ENCODE data around the gene TMPRSS4. TPM values are rescaled to one million over a fixed set of nuclear protein-coding genes. Genes with fewer than 3 reads are reported as not detected.

TMPRSS4 gene
- total RNA-seq, 1 experiment from 2014 or later, result 1.5 TPM

- no peak overlapping the region for H3K4me3 ChIP-seq (ENCODE audit: low read length)
- no peak overlapping the region for H3K27ac ChIP-seq (ENCODE audit: low read length)
- no peaks in the 10 kb centered on the region for H3K9me2 ChIP-seq (replicated peaks; ENCODE audit: low read length)
- ChIA-PET CTCF (no interaction called here), POLR2A (ENCODE audit: unreplicated experiment) (no interaction called here)
- H4K20me1 ChIP-seq (ENCODE audit: low read length), result no peaks in the 10 kb centered on the region
- peaks cover 59% of the 10 kb centered on the region for H3K27me3 ChIP-seq (ENCODE audit: low read length)
- ATAC-seq (no peak), DNase-seq (no peak)
- H3K79me2 ChIP-seq (ENCODE audit: low read length), result no peaks in the 10 kb centered on the region
- no peaks in the 10 kb centered on the region for H3K36me3 ChIP-seq (ENCODE audit: low read depth, low read length)
- no TSS peak for BruUV-seq (replicated peaks)
- H3K9ac ChIP-seq (ENCODE audit: low read length), result no peak overlapping the region
- H2AFZ ChIP-seq (ENCODE audit: low read length), result no peak overlapping the region
- no peak for TF ChIP-seq EZH2 (IDR thresholded peaks at IDR 0.05; ENCODE audit: low read length, unreplicated experiment)
- no peaks in the 10 kb centered on the region for H3F3A ChIP-seq (ENCODE audit: low read length, unreplicated experiment)
- no peak overlapping the region for H3K4me2 ChIP-seq (ENCODE audit: low read length)
- intact Hi-C loops (cut with micrococcal nuclease), result no loop called here
- H3K9me3 ChIP-seq (ENCODE audit: low read length), result no peaks in the 10 kb centered on the region
- H3K4me1 ChIP-seq (ENCODE audit: insufficient read depth, low read length), result no peaks in the 10 kb centered on the region
Measured at GRCh38 chr11:118111744-118112035, 34.8 kb downstream of the TMPRSS4 start.

GRCh38 chr11:118112711-118113430 lies 36.0 kb downstream of the TMPRSS4 start:
- Histone ChIP-seq H3F3A (ENCODE audit: low read length, unreplicated experiment) (no peaks in the 10 kb centered on the region), H3K27me3 (ENCODE audit: low read length) (peaks cover 65% of the 10 kb centered on the region), H3K27ac (ENCODE audit: low read length) (no peak overlapping the region), H3K79me2 (ENCODE audit: low read length) (no peaks in the 10 kb centered on the region), H3K4me3 (ENCODE audit: low read length) (no peak overlapping the region), H3K4me2 (ENCODE audit: low read length) (no peak overlapping the region), H3K36me3 (ENCODE audit: low read depth, low read length) (no peaks in the 10 kb centered on the region), H3K9me3 (ENCODE audit: low read length) (no peaks in the 10 kb centered on the region), H3K9ac (ENCODE audit: low read length) (no peak overlapping the region), H4K20me1 (ENCODE audit: low read length) (no peaks in the 10 kb centered on the region), H3K4me1 (ENCODE audit: insufficient read depth, low read length) (no peaks in the 10 kb centered on the region), H2AFZ (ENCODE audit: low read length) (no peak overlapping the region), H3K9me2 (replicated peaks; ENCODE audit: low read length) (no peaks in the 10 kb centered on the region)
- DNase-seq (no peak), ATAC-seq (no peak)
- POLR2A ChIA-PET (ENCODE audit: unreplicated experiment), result no interaction called here
- TF ChIP-seq CTCF (conservative IDR thresholded peaks at IDR 0.05; ENCODE audit: low read depth, low read length) (no peak), EZH2 (IDR thresholded peaks at IDR 0.05; ENCODE audit: low read length, unreplicated experiment) (no peak), EZH2phosphoT487 (IDR thresholded peaks at IDR 0.05; ENCODE audit: borderline replicate concordance, low read length) (no peak)
- intact Hi-C loops (cut with micrococcal nuclease), result no loop called here
- CTCF ChIA-PET, result no interaction called here
- BruUV-seq (replicated peaks), result no TSS peak

- Histone ChIP-seq H4K20me1 (ENCODE audit: low read length) (no peaks in the 10 kb centered on the region), H3K4me3 (ENCODE audit: low read length) (no peak overlapping the region), H3K9me2 (replicated peaks; ENCODE audit: low read length) (no peaks in the 10 kb centered on the region), H2AFZ (ENCODE audit: low read length) (no peak overlapping the region), H3K9me3 (ENCODE audit: low read length) (no peaks in the 10 kb centered on the region), H3K36me3 (ENCODE audit: low read depth, low read length) (no peaks in the 10 kb centered on the region), H3K79me2 (ENCODE audit: low read length) (no peaks in the 10 kb centered on the region), H3K4me2 (ENCODE audit: low read length) (no peak overlapping the region), H3K27me3 (ENCODE audit: low read length) (peaks cover 66% of the 10 kb centered on the region; the same call in 1 of the 2 replicates), H3K9ac (ENCODE audit: low read length) (no peak overlapping the region), H3F3A (ENCODE audit: low read length, unreplicated experiment) (no peaks in the 10 kb centered on the region), H3K27ac (ENCODE audit: low read length) (no peak overlapping the region), H3K4me1 (ENCODE audit: insufficient read depth, low read length) (no peaks in the 10 kb centered on the region)
- intact Hi-C loops (cut with micrococcal nuclease), result no loop called here
- DNase-seq (no peak), ATAC-seq (no peak)
- TF ChIP-seq EZH2phosphoT487 (IDR thresholded peaks at IDR 0.05; ENCODE audit: borderline replicate concordance, low read length), result no peak
- no peak for TF ChIP-seq CTCF (conservative IDR thresholded peaks at IDR 0.05; ENCODE audit: low read depth, low read length)
- TF ChIP-seq EZH2 (IDR thresholded peaks at IDR 0.05; ENCODE audit: low read length, unreplicated experiment), result no peak
- POLR2A ChIA-PET (ENCODE audit: unreplicated experiment), result no interaction called here
- CTCF ChIA-PET, result no interaction called here
- BruUV-seq (replicated peaks), result no TSS peak
Measured at GRCh38 chr11:118114266-118114665, 37.4 kb downstream of the TMPRSS4 start.

Data from PC-3 (cell line).